PFSK-1 (cell line): Measurements from ENCODE around the gene CACNG6.

ENCODE experiments used
- FOXP2 ChIP-seq: optimal IDR thresholded peaks from 2 replicates; pipeline ENCODE3; 2011; ENCODE audit warnings: borderline replicate concordance, control low read depth, inconsistent platforms; ENCODE audit not compliant: insufficient read depth; ENCODE audit errors: extremely low read length, extremely low read depth
- POLR2AphosphoS5 ChIP-seq: IDR thresholded peaks from 2 replicates; pipeline ENCODE4 v1.6.1; 2012; ENCODE audit warnings: low read depth, mild to moderate bottlenecking, control low read depth, low read length, moderate library complexity
- REST ChIP-seq, 2 experiments: IDR thresholded peaks; 2 replicates each; pipeline versions ENCODE4 v1.6.1 to v1.8.0; 2011 to 2012; ENCODE audit warnings: low read depth in 2 of 2, low read length in 2 of 2, control low read depth in 1 of 2, inconsistent platforms in 1 of 2, mild to moderate bottlenecking in 1 of 2, moderate library complexity in 1 of 2; ENCODE audit not compliant: insufficient read depth in 1 of 2
- SIN3A ChIP-seq: IDR thresholded peaks from 2 replicates; pipeline ENCODE4 v1.6.1; 2012; ENCODE audit warnings: mild to moderate bottlenecking, low read length, moderate library complexity, borderline replicate concordance; ENCODE audit not compliant: insufficient read depth
- TAF1 ChIP-seq: IDR thresholded peaks from 2 replicates; pipeline ENCODE4 v1.6.1; 2012; ENCODE audit warnings: low read length, control low read depth, borderline replicate concordance; ENCODE audit not compliant: insufficient read depth

- no peak for TF ChIP-seq SIN3A
- no peak for TF ChIP-seq POLR2AphosphoS5
- TF ChIP-seq REST (IDR thresholded peaks at IDR 0.05; ENCODE audit: insufficient read depth in 1 of 2, low read depth in 2 of 2, low read length in 2 of 2) = no peak
- no peak for TF ChIP-seq TAF1
- TF ChIP-seq FOXP2 = no peak
Measured at GRCh38 chr19:53989600-53990533, 1.6 kb upstream of the CACNG6 start.
